ENCODE results near the gene ATP1B2. TPM values are rescaled to one million over a fixed set of nuclear protein-coding genes. Genes with fewer than 3 reads are reported as not detected.
"Not testable (repeated sequence)": the region's sequence is repeated elsewhere in the genome, so short reads cannot be mapped to it uniquely, and the experiment has no call there.

Gene ATP1B2
- total RNA-seq, 1 donor from 2014 or later, result 0.92 TPM

- peak; percentile 83 for DNase-seq
These were observed 16.3 kb upstream of the ATP1B2 start for GRCh38 chr17:7634384-7634783.

GRCh38 chr17:7636163-7636562 lies 14.6 kb upstream of the ATP1B2 start:
- no peak for DNase-seq

GRCh38 chr17:7640783-7641182 lies 9.9 kb upstream of the ATP1B2 start:
- DNase-seq, result no peak

- DNase-seq, result not testable (repeated sequence)
These were observed 9.1 kb upstream of the ATP1B2 start for GRCh38 chr17:7641635-7642034.

GRCh38 chr17:7644775-7645174 lies 6.0 kb upstream of the ATP1B2 start:
- no peak for DNase-seq

- peak; percentile 68 for DNase-seq
These were observed 4.3 kb upstream of the ATP1B2 start for GRCh38 chr17:7646457-7646856.

- no peak for DNase-seq
These were observed 3.7 kb upstream of the ATP1B2 start for GRCh38 chr17:7647018-7647417.

- DNase-seq, result no peak
These were observed 455 bp downstream of the ATP1B2 start for GRCh38 chr17:7651097-7651664.

GRCh38 chr17:7651665-7652387 lies 1.1 kb downstream of the ATP1B2 start:
- peak; percentile 86 for DNase-seq

- DNase-seq, result no peak
These were observed 1.9 kb downstream of the ATP1B2 start for GRCh38 chr17:7652388-7653356.

GRCh38 chr17:7654832-7655540 lies 4.3 kb downstream of the ATP1B2 start:
- DNase-seq, result no peak

GRCh38 chr17:7655541-7655840 lies 4.8 kb downstream of the ATP1B2 start:
- no peak for DNase-seq

GRCh38 chr17:7656958-7657609 lies 6.4 kb downstream of the ATP1B2 start:
- peak; percentile 50 for DNase-seq

- peak; percentile 73 for DNase-seq
These were observed 17.1 kb downstream of the ATP1B2 start for GRCh38 chr17:7667656-7668406.

GRCh38 chr17:7668482-7668881 lies 17.8 kb downstream of the ATP1B2 start:
- no peak for DNase-seq

GRCh38 chr17:7673239-7673638 lies 22.5 kb downstream of the ATP1B2 start:
- no peak for DNase-seq

- no peak for DNase-seq
These were observed 24.2 kb downstream of the ATP1B2 start for GRCh38 chr17:7674934-7675333.

- no peak for DNase-seq
These were observed 25.8 kb downstream of the ATP1B2 start for GRCh38 chr17:7676533-7676932.

GRCh38 chr17:7677388-7678067 lies 26.8 kb downstream of the ATP1B2 start:
- no peak for DNase-seq

- DNase-seq, result no peak
These were observed 34.3 kb downstream of the ATP1B2 start for GRCh38 chr17:7684851-7685532.
